ENCODE measurements around the gene RGS6. TPM values are rescaled to one million over a fixed set of nuclear protein-coding genes. Genes with fewer than 3 reads are reported as not detected.

The RGS6 gene
- total RNA-seq, 4 donors from 2014 or later, result 7.6 to 25.3 (median 17.2) TPM

DNA sequence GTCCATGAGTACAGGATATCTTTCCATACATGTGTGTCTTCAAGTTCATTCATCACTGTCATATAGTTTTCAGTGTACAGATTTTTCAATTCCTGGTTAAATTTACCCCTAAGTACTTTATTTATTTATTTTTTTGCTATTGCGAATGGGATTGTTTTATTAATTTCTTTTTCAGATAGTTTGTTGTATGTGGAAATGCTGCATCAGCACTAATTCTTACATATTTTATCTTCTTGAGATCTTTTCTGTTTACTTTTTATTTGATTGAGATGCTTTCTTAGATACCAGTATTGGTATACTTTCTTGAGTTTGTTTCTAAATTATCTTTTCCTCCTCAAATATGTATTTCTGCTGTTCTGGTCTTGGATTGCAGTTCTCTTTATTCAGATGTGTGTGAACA, 148.9 kb downstream of the RGS6 start:
- no peak for DNase-seq
- Histone ChIP-seq H3K27ac (no peak overlapping the region), H3K36me3 (no peaks in the 10 kb centered on the region), H3K27me3 (no peaks in the 10 kb centered on the region), H3K4me1 (no peaks in the 10 kb centered on the region), H3K9me3 (no peaks in the 10 kb centered on the region), H3K4me3 (replicated peaks in 1 of 3) (no peak overlapping the region)
- TF ChIP-seq, protein P1, sequence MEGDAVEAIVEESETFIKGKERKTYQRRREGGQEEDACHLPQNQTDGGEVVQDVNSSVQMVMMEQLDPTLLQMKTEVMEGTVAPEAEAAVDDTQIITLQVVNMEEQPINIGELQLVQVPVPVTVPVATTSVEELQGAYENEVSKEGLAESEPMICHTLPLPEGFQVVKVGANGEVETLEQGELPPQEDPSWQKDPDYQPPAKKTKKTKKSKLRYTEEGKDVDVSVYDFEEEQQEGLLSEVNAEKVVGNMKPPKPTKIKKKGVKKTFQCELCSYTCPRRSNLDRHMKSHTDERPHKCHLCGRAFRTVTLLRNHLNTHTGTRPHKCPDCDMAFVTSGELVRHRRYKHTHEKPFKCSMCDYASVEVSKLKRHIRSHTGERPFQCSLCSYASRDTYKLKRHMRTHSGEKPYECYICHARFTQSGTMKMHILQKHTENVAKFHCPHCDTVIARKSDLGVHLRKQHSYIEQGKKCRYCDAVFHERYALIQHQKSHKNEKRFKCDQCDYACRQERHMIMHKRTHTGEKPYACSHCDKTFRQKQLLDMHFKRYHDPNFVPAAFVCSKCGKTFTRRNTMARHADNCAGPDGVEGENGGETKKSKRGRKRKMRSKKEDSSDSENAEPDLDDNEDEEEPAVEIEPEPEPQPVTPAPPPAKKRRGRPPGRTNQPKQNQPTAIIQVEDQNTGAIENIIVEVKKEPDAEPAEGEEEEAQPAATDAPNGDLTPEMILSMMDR (IDR thresholded peaks at IDR 0.05), result no peak
- no peak for TF ChIP-seq POLR2A (IDR thresholded peaks at IDR 0.05)
- WGBS, 2 donors, result 97 to 100% methylated on average over 1 of the region's 1 CpG
- intact Hi-C loops (cut with DNase I), result no loop called here

DNA sequence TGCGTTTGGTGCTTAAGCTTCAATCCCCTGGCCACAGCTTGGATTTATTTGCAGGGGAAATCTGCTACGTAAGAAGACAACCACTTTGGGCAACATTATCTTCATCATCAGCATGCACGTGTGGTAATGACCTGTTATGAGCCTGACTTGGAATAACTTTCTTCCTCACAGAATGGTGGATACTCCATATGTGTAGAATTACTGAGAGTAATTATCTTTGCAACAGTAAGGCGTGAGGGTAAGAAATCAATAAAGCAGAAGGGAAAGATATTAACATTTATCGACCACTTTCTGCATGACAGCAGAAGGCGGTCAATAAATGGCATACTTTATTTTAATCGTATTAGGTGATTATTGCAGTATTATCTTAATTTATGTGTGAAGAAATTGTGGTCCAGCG, 152.7 kb downstream of the RGS6 start:
- H3K27me3 ChIP-seq, result no peaks in the 10 kb centered on the region
- no peak overlapping the region for H3K27ac ChIP-seq
- no peak overlapping the region for H3K4me3 ChIP-seq (replicated peaks in 1 of 3)
- no peaks in the 10 kb centered on the region for H3K9me3 ChIP-seq
- no peaks in the 10 kb centered on the region for H3K36me3 ChIP-seq
- 94% methylated on average over 8 of the region's 8 CpGs for WGBS, 2 donors
- no peak for DNase-seq
- H3K4me1 ChIP-seq, result no peaks in the 10 kb centered on the region
- intact Hi-C loops (cut with DNase I), result no loop called here
- TF ChIP-seq, protein P1 (IDR thresholded peaks at IDR 0.05), result no peak
- TF ChIP-seq POLR2A (IDR thresholded peaks at IDR 0.05), result no peak

DNA sequence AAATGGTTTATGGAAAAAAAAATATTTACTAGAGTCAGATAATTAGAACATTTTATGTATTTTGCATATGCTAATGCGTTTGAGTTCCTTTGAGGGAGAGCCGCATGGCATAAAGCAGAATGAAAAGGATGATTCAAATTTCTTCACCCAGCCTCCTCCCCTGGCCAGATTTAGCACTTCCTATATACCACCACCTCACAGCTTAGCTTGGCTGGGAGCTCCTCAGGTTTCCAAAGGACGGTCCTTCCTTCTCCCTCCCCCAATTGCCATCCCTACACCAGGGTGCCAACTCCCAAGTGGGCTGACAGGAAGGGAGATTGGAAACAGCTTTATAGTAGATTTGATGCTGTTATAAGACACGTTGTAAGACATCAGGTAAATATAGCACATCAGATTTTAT, 157.4 kb downstream of the RGS6 start:
- TF ChIP-seq POLR2A (IDR thresholded peaks at IDR 0.05), result no peak
- TF ChIP-seq, protein P1 (IDR thresholded peaks at IDR 0.05), result no peak
- Histone ChIP-seq H3K4me3 (replicated peaks in 1 of 3) (no peak overlapping the region), H3K27me3 (no peaks in the 10 kb centered on the region), H3K27ac (no peak overlapping the region), H3K4me1 (no peaks in the 10 kb centered on the region), H3K36me3 (no peaks in the 10 kb centered on the region), H3K9me3 (no peaks in the 10 kb centered on the region)
- DNase-seq, result no peak
- intact Hi-C loops (cut with DNase I), result no loop called here
- WGBS, 2 donors, result 73 to 75% methylated on average over 4 of the region's 4 CpGs

DNA sequence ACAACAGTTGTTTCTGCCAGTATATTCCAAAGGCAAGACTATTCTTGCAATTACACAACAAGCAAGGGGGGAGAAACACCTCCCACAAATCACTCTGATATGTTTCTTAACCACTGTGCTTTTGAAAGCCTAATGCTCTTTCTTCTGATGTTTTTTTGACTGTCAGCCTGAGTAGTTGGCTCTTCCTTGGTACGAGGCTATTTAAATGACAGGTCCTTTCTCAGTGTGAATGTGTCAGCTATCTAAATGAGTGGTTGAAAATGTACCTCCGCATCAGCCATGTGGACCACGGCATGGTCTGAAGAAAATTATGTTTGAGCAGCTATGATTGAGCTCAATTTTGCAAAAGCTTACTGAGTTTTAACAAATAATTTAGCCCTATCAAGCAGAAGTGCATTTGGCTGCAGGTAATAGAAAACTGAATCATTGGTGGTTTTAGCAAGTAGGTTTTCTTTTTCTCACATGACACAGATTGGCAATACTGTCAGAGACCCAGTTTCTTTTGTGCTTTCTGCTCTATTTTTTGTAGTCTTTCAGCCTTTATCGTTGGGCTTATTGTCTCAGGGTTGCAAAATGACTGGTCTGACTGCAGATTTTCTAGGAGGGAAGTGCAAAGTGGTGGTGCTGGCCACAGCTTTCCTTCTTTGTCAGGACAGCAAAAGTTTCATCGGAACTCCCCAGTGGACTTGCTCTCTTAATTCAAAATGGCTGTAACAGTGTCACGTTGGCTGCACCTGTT, 162.8 kb downstream of the RGS6 start:
- intact Hi-C loops (cut with DNase I), result no loop called here
- Histone ChIP-seq H3K27me3 (no peaks in the 10 kb centered on the region), H3K36me3 (no peaks in the 10 kb centered on the region), H3K4me1 (no peaks in the 10 kb centered on the region), H3K27ac (no peak overlapping the region), H3K9me3 (no peaks in the 10 kb centered on the region), H3K4me3 (replicated peaks in 1 of 3) (no peak overlapping the region)
- no peak for TF ChIP-seq POLR2A (IDR thresholded peaks at IDR 0.05)
- TF ChIP-seq, protein P1 (IDR thresholded peaks at IDR 0.05), result no peak
- 85 to 89% methylated on average over 6 of the region's 6 CpGs for WGBS, 2 donors
- DNase-seq, result no peak

DNA sequence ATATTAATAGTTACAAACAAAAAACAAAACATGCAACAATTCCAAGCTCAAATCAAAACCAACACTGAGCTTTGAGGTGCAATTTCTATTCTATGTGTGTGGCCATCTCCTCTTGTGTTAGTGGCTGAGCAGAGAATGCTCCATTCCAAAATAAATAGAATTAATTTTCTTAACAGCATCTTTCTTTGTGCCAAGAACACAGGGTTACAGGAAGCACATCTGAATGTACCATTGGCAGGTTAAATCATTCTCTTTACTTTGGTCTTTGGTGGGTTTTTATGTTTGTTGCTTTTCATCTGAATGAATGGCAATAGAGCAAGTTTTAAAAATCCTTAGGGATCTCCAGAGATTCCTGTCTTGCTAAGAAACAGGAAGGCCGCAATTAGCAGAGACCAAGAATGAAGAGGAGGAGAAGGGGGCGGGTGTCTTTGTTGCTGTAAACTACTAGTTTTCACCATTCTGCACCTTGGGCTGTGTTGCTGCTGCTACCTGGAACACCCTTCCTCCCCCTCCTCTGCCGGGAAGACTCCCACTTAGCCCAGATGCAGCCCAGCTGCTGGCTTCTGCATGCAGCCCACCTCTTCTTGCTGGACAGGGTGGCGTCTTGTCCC, 165.0 kb downstream of the RGS6 start:
- Histone ChIP-seq H3K4me1 (no peaks in the 10 kb centered on the region), H3K36me3 (no peaks in the 10 kb centered on the region), H3K27me3 (no peaks in the 10 kb centered on the region), H3K27ac (no peak overlapping the region), H3K9me3 (no peaks in the 10 kb centered on the region), H3K4me3 (replicated peaks in 1 of 3) (no peak overlapping the region)
- no peak for DNase-seq
- WGBS, 2 donors, result 66 to 78% methylated on average over 4 of the region's 4 CpGs
- TF ChIP-seq, protein P1 (IDR thresholded peaks at IDR 0.05), result no peak
- TF ChIP-seq POLR2A (IDR thresholded peaks at IDR 0.05), result no peak
- intact Hi-C loops (cut with DNase I), result no loop called here

Data from thyroid gland (tissue), 4 donors.